ENCODE data around the gene ZNF385B. TPM values are rescaled to one million over a fixed set of nuclear protein-coding genes. Genes with fewer than 3 reads are reported as not detected.

The ZNF385B gene
- total RNA-seq, 4 donors from 2014 or later = 0.89 to 3.6 (median 1.8) TPM

DNA sequence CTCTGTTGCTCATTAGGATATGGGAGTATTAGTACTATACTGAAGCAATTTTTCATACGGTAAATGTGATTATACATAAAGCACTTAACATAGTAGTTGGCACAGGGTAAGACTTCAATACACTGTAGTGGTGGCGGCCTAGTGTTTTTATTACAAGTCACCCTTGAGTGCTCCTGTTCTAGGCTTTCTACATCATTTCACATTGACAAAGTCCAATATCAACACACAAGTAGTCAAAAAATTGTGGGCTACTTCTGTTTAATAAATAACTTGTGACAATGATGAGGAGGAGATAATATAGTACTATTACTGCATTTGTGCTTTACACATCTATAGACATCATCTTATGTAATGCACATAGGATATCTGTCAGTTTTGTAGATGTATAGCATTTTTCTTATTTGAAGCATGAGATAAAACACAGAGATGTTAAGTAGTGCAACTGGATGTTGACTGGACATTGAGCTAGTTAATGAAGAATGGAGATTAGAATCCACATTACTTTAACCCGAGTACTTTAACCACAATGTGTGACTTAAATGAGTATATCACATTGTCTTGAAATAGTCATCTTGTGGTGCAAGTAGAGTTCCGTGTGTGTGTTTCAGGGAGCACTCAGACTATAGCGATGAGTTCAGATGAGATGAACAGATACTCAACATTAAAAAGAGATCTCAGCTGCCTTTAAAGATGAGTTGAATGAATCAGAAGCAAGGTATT, 134.8 kb downstream of the ZNF385B start:
- H3K36me3 ChIP-seq = no peaks in the 10 kb centered on the region
- no peak overlapping the region for H3K27ac ChIP-seq
- 90% methylated on average over 5 of the region's 5 CpGs for whole genome bisulfite sequencing
- H3K4me3 ChIP-seq = no peak overlapping the region
- no peaks in the 10 kb centered on the region for H3K4me1 ChIP-seq
- TF ChIP-seq POLR2A (IDR thresholded peaks at IDR 0.05) = no peak
- TF ChIP-seq, protein P1, sequence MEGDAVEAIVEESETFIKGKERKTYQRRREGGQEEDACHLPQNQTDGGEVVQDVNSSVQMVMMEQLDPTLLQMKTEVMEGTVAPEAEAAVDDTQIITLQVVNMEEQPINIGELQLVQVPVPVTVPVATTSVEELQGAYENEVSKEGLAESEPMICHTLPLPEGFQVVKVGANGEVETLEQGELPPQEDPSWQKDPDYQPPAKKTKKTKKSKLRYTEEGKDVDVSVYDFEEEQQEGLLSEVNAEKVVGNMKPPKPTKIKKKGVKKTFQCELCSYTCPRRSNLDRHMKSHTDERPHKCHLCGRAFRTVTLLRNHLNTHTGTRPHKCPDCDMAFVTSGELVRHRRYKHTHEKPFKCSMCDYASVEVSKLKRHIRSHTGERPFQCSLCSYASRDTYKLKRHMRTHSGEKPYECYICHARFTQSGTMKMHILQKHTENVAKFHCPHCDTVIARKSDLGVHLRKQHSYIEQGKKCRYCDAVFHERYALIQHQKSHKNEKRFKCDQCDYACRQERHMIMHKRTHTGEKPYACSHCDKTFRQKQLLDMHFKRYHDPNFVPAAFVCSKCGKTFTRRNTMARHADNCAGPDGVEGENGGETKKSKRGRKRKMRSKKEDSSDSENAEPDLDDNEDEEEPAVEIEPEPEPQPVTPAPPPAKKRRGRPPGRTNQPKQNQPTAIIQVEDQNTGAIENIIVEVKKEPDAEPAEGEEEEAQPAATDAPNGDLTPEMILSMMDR (IDR thresholded peaks at IDR 0.05) = no peak
- TF ChIP-seq POLR2AphosphoS5 (IDR thresholded peaks at IDR 0.05) = no peak
- TF ChIP-seq EP300 (IDR thresholded peaks at IDR 0.05) = no peak
- no peak for DNase-seq (ENCODE audit: low spot score in 2 of 2)
- no peaks in the 10 kb centered on the region for H3K27me3 ChIP-seq
- no peaks in the 10 kb centered on the region for H3K9me3 ChIP-seq

DNA sequence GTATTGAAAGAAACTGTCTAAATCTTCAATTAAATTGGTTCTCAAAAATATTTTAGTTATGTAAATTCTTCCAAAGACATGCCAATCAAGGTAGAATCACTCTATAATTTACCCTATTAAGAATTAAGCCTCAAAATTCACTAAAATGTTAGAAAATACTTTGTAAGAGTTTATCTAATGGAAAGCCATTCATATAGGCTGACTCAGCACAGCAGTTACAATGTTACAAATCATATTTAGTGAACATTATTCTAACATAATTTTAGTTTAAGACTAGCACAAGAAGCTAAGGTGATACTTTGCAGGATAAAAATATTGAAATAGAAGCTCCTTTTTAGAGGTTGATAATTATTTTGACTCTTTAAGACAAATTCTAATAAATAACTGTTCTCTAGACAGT, 137.0 kb downstream of the ZNF385B start:
- Histone ChIP-seq H3K36me3 (no peaks in the 10 kb centered on the region), H3K4me3 (no peak overlapping the region), H3K27ac (no peak overlapping the region), H3K27me3 (no peaks in the 10 kb centered on the region), H3K9me3 (no peaks in the 10 kb centered on the region), H3K4me1 (no peaks in the 10 kb centered on the region)
- no peak for DNase-seq (ENCODE audit: low spot score in 2 of 2)
- TF ChIP-seq POLR2A (IDR thresholded peaks at IDR 0.05) (no peak), POLR2AphosphoS5 (IDR thresholded peaks at IDR 0.05) (no peak), EP300 (IDR thresholded peaks at IDR 0.05) (no peak)
- TF ChIP-seq, protein P1 (IDR thresholded peaks at IDR 0.05) = no peak

DNA sequence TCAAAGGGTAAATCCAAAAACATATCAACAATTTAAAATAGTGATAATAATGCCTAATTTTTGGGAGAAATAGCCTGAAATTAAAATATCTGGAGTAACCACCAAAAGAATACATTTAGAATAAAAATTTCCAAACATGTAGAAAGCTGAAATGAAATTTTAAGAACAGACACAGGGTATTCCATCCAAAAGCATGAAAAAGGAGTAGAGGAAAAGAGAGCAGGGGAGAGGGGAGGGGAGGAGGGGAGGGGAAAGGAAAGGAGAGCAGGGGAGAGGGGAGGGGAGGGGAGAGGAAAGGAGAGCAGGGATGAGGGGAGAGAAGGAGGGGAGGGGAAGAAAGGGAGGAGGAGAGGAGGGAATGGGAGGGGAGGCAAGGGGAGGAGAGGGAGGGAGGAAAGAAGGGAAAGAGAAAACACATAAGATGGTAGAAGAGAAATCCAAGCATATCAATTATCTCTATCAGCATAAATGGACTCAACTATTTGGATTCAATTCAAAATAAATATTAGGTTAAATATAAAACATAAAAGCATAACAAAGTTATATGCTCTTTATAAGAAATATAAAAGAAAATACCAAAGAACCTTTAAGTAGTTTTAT, 141.1 kb downstream of the ZNF385B start:
- Histone ChIP-seq H3K4me3 (no peak overlapping the region), H3K27ac (no peak overlapping the region), H3K4me1 (no peaks in the 10 kb centered on the region), H3K9me3 (no peaks in the 10 kb centered on the region), H3K36me3 (no peaks in the 10 kb centered on the region), H3K27me3 (no peaks in the 10 kb centered on the region)
- no peak for DNase-seq (ENCODE audit: low spot score in 2 of 2)
- no peak for TF ChIP-seq POLR2AphosphoS5 (IDR thresholded peaks at IDR 0.05)
- no peak for TF ChIP-seq POLR2A (IDR thresholded peaks at IDR 0.05)
- TF ChIP-seq, protein P1 (IDR thresholded peaks at IDR 0.05) = no peak
- TF ChIP-seq EP300 (IDR thresholded peaks at IDR 0.05) = no peak

DNA sequence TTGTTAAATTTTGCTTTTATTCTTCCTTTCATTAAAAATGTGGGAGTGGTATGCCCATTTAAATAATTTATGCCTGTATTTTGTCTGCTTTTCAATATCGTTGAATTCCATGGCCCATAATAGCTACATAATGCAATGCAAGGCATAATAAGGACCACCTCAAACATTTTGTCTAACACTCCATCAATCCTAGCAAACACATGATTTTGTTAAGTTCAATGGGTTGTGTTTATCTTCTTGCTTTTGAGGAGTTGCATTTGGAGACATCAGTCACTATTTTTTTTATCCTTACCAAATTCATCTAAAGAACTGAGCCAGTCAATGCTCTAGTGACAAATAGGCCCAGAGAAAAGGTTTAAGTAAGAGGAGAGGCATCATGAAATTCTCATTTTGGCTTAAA, 145.5 kb downstream of the ZNF385B start:
- DNase-seq (ENCODE audit: low spot score in 2 of 2) = no peak
- no peak overlapping the region for H3K4me3 ChIP-seq
- no peaks in the 10 kb centered on the region for H3K9me3 ChIP-seq
- TF ChIP-seq, protein P1 (IDR thresholded peaks at IDR 0.05) = no peak
- no peak for TF ChIP-seq POLR2AphosphoS5 (IDR thresholded peaks at IDR 0.05)
- H3K36me3 ChIP-seq = no peaks in the 10 kb centered on the region
- H3K27ac ChIP-seq = no peak overlapping the region
- no peaks in the 10 kb centered on the region for H3K4me1 ChIP-seq
- no peaks in the 10 kb centered on the region for H3K27me3 ChIP-seq
- WGBS = 73% methylated on average over 1 of the region's 1 CpG

DNA sequence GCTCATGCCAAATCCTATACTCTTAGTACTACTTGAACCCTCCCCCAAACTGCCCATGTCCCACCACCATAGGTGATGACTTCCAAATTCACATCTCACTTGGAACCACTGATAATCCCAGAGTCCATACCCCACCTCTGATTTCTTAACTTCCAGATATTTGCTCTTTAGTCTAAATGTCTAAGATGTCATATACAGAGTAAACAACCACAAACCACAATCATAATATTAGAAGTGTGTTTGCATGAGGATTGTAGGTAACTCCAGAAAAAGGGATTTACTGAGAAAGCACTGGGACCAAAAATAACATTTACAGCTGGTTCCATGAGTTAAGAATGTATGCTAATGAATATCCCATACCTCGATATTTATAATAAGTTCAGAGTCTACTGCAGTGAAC, 146.2 kb downstream of the ZNF385B start:
- Histone ChIP-seq H3K4me3 (no peak overlapping the region), H3K9me3 (no peaks in the 10 kb centered on the region), H3K27ac (no peak overlapping the region), H3K27me3 (no peaks in the 10 kb centered on the region), H3K4me1 (no peaks in the 10 kb centered on the region), H3K36me3 (no peaks in the 10 kb centered on the region)
- no peak for TF ChIP-seq POLR2A (IDR thresholded peaks at IDR 0.05)
- TF ChIP-seq, protein P1 (IDR thresholded peaks at IDR 0.05) = no peak
- TF ChIP-seq POLR2AphosphoS5 (IDR thresholded peaks at IDR 0.05) = no peak
- TF ChIP-seq EP300 (IDR thresholded peaks at IDR 0.05) = no peak
- WGBS = 93% methylated on average over 1 of the region's 1 CpG
- no peak for DNase-seq (ENCODE audit: low spot score in 2 of 2)
